Subcutaneous adipose tissue (tissue), 4 donors: ENCODE data around the gene ADD3. TPM values are rescaled to one million over a fixed set of nuclear protein-coding genes. Genes with fewer than 3 reads are reported as not detected.

Experiments used
- CTCF ChIP-seq: fragments of 450-650 bp; IDR thresholded peaks from one replicate; pipeline ENCODE4 v1.5.1; 2016; ENCODE audit warnings: low read depth, mild to moderate bottlenecking, control low read depth, antibody characterized with exemption, moderate library complexity
- total RNA-seq, 4 donors: library from RNA; depleted of rRNA; stranded (reverse); fragments of >200 nt; gene quantifications; one replicate each; pipeline ENCODE4 v1.1.0, GENCODE V29; 2016

Gene ADD3
- total RNA-seq, 4 donors from 2014 or later, result 139 to 654 (median 170) TPM

- TF ChIP-seq CTCF, result no peak
Observed at GRCh38 chr10:110091830-110092229, 84.0 kb downstream of the ADD3 start.

DNA sequence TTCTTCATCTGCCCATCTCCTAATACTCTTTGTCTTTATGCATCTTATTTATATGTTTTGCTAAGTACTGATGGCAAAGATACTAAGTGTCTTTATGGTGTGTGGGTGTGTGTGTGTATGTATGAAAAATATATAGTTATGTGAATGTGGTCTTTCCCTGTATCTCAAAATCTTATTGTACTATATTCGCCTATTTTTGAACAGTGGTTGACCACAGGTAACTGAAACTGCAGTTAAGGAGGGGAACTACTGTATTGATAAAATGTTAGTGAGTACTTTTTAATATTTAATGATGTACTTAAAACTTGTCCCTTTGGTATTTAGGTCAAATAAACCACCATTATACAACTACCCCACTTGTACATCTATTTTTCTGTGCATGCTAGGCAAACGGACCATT is 85.9 kb downstream of the ADD3 start:
- no peak for TF ChIP-seq CTCF

GRCh38 chr10:110094786-110095185 is 87.0 kb downstream of the ADD3 start:
- TF ChIP-seq CTCF, result no peak

DNA sequence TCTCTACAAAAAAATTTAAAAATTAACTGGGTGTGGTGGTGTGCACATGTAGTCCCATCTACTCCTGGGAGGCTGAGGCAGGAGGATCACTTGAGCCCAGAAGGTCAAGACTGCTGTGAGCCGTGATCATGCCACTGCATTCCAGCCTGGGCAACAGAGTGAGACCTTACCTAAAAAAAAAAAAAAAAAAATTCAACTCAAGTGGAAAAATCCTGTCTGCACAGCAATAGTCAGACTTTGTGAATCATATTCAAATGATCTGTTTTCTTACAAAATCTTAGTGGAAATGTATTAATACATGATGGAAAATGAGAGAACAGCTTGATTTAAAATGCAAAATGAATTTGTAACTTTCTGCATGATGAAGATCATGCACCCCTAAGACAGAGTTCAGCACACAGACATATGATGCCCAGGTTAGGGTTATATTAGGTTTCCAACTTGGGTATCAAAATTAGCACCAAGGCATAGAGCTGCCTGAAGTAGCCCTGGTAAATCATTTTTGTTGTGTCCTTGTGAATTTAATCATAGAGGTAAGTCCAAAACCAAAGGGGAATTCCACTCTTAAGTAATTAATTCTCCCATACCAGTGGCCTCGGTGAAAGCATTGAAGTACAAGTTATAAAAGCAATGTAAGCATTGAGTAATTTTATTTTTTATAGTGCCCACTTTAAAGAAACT is 93.8 kb downstream of the ADD3 start:
- TF ChIP-seq CTCF, result no peak

- TF ChIP-seq CTCF, result no peak
Observed at GRCh38 chr10:110103921-110104461, 96.2 kb downstream of the ADD3 start.

- TF ChIP-seq CTCF, result no peak
Observed at GRCh38 chr10:110105873-110106272, 98.1 kb downstream of the ADD3 start.

DNA sequence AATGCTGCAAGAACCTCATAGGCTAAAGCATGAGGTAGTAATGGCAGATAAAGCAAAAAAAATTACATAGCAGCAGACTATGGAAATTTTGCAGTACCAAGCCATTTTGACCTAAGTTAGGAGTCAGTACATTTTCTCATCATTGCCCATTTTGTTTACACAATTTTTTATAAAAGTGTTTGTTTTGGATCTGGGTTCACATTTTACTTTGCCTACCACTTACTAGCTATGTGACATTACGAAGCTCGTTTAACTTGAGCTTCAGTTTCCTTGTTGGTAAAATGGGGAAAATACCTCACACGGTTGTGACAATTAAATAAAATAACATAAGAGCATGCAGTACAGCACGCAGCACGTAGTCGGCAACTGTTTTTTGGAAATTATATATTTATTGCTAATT is 99.6 kb downstream of the ADD3 start:
- TF ChIP-seq CTCF, result no peak
